UCSD-AML1 (cell line): ENCODE results near the gene SNAP29.
"Not testable (repeated sequence)": the region's sequence is repeated elsewhere in the genome, so short reads cannot be mapped to it uniquely, and the experiment has no call there.

Experiments used
- DNase-seq: peaks from one replicate; lab custom pipeline; 2025; ENCODE audit not compliant: unreplicated experiment; lab: John Stamatoyannopoulos, UW

The SNAP29 gene

DNA sequence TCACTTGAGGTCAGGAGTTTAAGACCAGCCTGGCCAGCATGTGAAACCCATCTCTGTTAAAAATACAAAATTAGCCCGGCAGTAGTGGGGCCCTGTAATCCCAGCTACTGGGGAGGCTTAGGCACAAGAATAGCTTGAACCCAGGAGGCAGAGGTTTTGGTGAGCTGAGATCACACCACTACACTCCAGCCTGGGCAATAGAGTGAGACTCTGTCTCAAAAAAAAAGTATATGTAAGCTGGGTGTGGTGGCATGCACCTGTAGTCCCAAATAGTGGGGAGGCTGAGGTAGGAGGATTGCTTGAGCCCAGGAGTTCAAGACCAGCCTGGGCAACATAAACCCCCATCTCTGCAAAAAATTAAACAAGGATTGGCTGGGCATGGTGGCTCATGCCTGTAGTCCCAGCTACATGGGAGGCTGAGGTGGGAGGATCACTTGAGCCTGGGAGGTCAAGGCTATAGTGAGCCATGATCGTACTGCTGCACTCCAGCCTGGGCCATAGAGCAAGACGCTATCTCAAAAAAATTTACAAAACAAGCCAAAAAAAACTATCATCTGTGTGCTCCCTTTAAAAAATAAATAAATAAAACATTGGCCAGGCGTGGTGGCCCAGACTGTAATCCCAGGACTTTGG lies 69.2 kb downstream of the SNAP29 start:
- DNase-seq = no peak

DNA sequence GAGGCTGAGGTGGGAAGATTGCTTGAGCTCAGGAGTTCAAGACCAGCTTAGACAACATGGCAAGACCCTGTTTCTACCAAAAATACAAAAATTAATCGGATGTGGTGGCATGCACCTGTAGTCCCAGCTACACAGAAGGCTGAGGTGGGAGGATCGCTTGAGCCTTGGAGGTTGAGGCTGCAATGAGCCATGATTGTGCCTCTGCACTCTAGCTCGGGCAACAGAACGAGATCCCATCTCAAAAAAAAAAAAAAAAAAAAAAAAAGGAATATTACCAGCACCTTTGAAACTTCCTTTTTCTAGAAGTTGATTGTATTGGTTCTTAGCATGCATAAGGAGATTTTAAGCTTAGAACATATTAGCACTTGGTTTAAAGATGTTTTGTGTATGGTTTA lies 69.8 kb downstream of the SNAP29 start:
- no peak for DNase-seq

DNA sequence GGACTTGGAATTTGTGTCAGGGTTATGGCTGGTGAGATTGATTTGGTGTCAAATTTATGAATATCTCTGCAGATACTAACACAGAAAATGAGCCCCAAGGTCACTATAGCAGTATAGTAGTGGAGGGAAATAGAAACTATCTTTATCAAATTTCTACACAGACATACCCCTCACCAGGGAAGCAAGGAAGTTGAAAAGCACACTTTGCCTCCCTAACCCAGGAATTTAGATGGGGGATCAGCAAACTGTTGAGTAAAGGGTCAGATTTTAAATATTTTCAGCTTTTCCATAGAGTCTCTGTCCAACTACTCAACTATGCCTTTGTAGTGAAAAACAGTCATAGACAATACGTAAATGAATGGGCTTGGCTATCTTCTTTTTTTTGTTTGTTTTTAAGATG lies 71.2 kb downstream of the SNAP29 start:
- DNase-seq = no peak

DNA sequence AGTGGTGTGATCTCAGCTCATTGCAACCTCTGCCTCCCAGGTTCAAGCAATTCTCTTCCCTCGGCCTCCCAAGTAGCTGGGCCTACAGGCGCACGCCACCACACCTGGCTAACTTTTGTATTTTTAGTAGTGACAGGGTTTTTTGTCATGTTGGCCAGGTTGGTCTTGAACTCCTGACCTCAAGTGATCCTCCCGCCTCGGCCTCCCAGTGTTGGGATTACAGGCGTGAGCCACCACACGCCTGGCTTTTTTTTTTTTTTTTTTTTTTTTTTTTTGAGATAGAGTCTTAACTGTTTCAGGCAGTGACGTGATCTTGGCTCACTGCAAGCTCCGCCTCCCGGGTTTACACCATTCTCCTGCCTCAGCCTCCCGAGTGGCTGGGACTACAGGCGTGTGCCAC lies 71.6 kb downstream of the SNAP29 start:
- DNase-seq = not testable (repeated sequence)

DNA sequence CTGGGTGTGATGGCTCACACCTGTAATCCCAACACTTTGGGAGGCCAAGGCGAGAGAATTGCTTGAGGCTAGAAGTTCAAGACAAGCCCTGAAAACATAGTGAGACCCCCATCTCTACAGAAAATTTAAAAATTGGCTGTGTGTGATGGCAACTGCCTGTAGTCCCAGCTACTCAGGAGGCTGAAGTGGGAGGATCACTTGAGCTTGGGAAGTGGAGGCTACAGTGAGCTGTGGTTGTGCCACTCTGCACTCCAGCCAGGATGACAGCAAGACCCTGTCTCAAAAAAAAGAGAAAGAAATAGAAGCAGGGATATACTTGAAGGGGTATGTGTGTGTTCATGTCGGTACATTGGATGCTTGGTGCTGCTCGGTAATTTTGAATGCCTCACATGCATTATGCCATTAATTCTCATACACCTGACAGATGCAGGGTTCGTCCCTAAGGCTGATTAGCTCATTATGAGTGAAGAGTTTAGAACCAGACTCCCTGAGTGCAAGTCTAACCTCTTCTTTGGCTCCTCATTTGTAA lies 72.4 kb downstream of the SNAP29 start:
- DNase-seq = no peak

DNA sequence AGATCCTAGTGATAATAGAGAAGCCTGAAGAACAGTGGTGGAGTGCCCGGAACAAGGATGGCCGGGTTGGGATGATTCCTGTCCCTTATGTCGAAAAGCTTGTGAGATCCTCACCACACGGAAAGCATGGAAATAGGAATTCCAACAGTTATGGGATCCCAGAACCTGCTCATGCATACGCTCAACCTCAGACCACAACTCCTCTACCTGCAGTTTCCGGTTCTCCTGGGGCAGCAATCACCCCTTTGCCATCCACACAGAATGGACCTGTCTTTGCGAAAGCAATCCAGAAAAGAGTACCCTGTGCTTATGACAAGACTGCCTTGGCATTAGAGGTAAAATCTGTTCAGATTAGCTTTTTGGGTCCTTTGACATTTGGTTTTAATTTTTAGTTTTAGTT lies 75.1 kb downstream of the SNAP29 start:
- DNase-seq = no peak

DNA sequence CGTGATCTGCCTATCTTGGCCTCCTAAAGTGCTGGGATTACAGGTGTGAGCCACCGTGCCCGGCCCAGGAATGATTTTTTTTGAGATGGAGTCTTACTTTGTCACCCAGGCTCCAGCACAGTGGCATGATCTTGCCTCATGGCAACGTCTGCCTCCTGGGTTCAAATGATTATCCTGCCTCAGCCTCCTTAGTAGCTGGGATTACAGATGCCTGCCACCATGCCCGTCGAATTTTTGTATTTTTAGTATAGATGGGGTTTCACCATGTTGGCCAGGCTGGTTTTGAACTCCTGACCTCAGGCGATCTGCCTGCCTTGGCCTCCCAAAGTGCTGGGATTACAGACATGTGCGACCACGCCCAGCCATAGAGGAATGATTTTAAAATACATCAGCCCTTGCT lies 76.2 kb downstream of the SNAP29 start:
- DNase-seq = not testable (repeated sequence)

DNA sequence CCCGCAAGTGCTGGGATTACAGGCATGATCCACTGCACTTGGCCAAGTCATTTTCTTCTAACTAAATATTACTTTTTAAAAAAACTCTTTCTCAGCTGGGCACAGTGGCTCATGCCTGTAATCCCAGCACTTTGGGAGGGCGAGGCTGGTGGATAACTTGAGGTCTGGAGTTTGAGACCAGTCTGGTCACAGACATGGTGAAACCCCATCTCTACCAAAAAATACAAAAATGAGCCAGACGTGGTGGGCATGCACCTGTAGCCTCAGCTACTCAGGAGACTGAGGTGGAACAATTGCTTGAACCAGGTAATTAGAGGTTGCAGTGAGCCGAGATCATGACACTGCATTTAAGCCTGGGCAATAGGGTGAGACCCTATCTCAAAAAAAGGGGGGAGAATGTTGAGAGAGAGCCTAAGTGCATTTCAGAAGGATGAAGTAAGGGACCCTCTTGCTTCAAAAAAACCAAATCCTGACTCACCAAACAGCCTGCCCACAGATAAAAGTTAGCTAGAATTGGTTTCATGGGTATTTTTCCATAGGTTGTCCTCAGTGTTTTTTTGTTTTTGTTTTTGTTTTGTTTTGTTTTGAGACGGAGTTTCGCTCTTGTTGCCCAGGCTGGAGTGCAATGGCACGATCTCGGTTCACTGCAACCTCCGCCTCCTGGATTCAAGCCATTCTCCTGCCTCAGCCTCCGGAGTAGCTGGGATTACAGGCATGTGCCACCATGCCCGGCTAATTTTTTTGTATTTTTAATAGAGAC lies 77.2 kb downstream of the SNAP29 start:
- not testable (repeated sequence) for DNase-seq

DNA sequence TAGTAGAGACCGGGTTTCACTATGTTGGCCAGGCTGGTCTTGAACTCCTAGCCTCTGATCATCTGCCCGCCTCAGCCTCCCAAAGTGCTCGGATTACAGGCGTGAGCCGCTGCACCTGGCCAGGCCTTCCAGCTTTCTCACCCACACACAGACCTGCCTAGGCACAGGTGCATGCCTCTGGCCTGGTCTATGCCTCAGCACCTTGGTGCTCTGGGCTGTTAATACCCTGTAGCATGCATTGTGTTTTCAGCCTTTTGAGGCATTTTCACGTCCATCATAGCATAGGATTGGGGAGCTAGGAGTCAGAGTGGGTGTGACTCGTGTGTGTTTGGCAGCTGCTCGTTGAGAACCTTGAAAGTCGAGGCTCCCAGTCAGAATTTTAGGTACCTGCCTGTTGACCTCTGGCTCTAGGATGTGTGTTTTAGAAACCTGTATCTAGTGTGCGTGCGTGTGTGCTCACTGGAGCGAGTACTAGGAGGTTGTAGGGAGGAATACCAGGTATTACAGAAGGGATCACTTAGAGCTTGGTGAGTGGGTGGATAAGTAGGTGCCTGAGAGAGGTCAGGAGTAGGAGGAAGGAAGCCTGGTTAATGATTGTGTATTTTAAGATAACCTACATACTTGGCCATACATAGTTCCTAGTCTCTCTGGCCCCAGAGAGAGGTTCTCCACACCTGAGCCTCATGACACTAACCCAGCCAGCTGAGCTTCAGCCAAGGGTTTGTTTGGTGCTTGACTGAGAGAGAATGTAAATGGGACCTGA lies 78.4 kb downstream of the SNAP29 start:
- no peak for DNase-seq

DNA sequence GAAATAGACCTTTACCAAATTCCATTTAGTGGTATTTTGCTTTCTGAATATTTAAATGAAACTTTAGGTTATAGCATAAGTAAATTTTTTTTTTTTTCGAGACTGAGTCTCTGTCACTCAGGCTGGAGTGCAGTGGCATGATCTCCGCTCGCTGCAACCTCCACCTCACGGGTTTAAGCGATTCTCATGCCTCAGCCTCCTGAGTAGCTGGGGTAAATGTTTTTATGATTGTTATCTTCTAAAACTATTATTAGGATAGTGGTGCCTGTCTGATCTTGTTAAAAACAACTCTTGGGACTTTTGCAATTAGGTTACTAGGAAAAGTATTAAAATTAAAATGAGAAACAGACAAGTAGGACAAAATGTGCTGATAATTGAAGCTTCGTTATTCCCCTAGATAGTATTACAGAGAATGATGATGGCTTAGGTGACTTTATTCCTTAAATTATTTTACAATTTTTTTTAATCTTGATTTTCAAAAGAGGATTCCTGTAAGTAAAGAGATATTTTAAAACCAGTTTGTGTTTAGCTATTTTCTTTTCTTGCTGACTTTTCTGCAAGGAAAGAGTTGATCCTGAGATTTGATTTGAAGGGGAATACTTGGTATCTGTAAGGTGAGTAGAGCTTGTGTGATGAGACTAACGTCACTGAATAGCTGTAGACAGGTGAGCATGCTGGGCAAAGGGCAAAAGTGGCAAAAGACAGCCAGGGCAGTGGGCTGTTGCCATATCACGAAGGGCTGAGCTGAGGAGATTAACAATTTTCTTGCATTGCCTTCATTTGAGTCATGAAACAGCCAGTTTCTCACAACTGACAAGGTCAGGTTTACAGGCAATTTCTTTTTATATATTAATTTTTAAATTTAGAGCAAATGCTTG lies 79.2 kb downstream of the SNAP29 start:
- DNase-seq = no peak

DNA sequence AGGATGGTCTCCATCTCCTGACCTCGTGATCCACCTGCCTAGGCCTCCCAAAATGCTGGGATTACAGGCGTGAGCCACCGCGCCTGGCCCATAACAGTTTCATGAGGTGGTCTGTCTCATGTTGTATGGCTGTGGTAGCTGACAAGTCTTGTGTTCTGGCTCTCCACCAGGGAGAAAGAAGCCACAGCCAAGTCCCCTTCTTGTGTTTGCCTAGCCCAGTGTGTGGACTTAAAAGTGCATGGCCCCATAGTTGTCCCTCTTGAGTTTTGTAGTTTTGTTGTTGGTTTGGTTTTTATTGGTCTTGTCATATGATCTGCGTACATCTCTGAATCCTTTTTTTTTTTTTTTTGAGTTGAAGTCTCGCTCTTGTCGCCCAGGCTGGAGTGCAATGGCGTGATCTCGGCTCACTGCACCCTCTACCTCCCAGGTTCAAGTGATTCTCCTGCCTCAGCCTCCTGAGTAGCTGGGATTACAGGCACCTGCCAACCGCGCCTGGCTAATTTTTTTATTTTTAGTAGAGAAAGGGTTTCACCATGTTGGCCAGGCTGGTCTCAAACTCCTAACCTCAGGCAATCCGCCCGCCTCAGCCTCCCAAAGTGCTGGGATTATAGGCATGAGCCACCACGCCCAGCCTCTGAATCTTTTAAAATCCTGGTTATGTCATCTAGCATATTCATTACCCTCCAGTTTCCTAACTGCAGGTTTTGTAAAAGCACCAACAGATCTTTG lies 80.8 kb downstream of the SNAP29 start:
- not testable (repeated sequence) for DNase-seq

DNA sequence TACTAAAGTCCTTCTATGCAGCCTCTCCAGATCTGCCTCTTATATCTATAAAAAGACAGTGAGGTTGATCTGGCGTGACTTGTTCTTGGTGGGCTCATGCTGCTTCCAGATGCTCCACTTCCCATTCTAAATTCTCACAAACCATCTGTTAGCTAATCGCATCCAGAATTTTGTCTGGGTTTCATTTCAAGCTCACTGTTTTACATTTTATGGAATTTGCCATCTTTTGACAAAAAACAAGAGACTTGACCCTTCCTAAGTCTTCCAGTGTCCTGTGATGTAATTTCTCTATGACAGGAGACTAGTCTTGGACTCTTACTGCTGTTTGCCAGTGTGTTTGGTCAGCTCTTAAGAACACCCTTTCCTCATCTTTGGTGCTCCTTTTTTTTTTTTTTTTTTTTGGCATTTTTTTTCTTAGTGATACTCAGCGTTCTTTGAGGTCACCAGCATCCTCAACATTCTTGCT lies 81.4 kb downstream of the SNAP29 start:
- no peak for DNase-seq
